Hepatocyte (in vitro differentiated cells): Measurements from ENCODE around the gene CDH5. TPM values are rescaled to one million over a fixed set of nuclear protein-coding genes. Genes with fewer than 3 reads are reported as not detected.

Experiments used
- DNase-seq: peaks from one replicate; pipeline ENCODE4 v3.0.0-alpha.2; 2016; ENCODE audit warnings: low spot score
- H2AFZ ChIP-seq: fragments of 200-600 bp; sonication (generic); 2 replicates; pipeline ENCODE4 v1.6.0; 2016; ENCODE audit warnings: antibody characterized with exemption, mild to moderate bottlenecking
- H3K27ac ChIP-seq: fragments of 200-600 bp; sonication (generic); 2 replicates; pipeline ENCODE4 v1.5.1; 2016; ENCODE audit warnings: mild to moderate bottlenecking
- H3K27me3 ChIP-seq: fragments of 200-600 bp; sonication (generic); 2 replicates; pipeline ENCODE4 v1.6.1; 2016
- H3K36me3 ChIP-seq: fragments of 200-600 bp; sonication (generic); replicated peaks from 2 replicates; pipeline ENCODE4 v1.5.1; 2016; ENCODE audit warnings: low read depth; ENCODE audit not compliant: insufficient read depth
- H3K4me1 ChIP-seq: fragments of 200-600 bp; sonication (generic); 2 replicates; pipeline ENCODE4 v1.5.1; 2016; ENCODE audit warnings: mild to moderate bottlenecking, moderate library complexity; ENCODE audit not compliant: insufficient read depth
- H3K4me2 ChIP-seq: fragments of 200-600 bp; sonication (generic); 2 replicates; pipeline ENCODE4 v1.6.0; 2016
- H3K4me3 ChIP-seq: fragments of 200-600 bp; sonication (generic); 2 replicates; pipeline ENCODE4 v1.5.1; 2016; ENCODE audit warnings: mild to moderate bottlenecking
- H3K79me2 ChIP-seq: fragments of 200-600 bp; sonication (generic); 2 replicates; pipeline ENCODE4 v1.6.0; 2017; ENCODE audit warnings: mild to moderate bottlenecking
- H3K9me2 ChIP-seq: fragments of 200-600 bp; sonication (generic); replicated peaks from 2 replicates; pipeline ENCODE4 v1.6.0; 2017; ENCODE audit warnings: mild to moderate bottlenecking; ENCODE audit not compliant: insufficient read depth
- H3K9me3 ChIP-seq: fragments of 200-600 bp; sonication (generic); 2 replicates; pipeline ENCODE4 v1.5.1; 2016; ENCODE audit warnings: low read depth, mild to moderate bottlenecking
- H4K20me1 ChIP-seq: fragments of 200-600 bp; sonication (generic); 2 replicates; pipeline ENCODE4 v1.6.0; 2016; ENCODE audit warnings: mild to moderate bottlenecking; ENCODE audit not compliant: insufficient read depth, poor library complexity, severe bottlenecking
- CTCF ChIP-seq: fragments of 200-600 bp; sonication (generic); IDR thresholded peaks from 2 replicates; pipeline ENCODE4 v1.5.1; 2016; ENCODE audit warnings: antibody characterized with exemption, mild to moderate bottlenecking; ENCODE audit not compliant: poor library complexity
- EZH2 ChIP-seq: fragments of 200-600 bp; sonication (generic); IDR thresholded peaks from 2 replicates; pipeline ENCODE4 v1.6.1; 2016; ENCODE audit warnings: antibody characterized with exemption, mild to moderate bottlenecking, borderline replicate concordance
- EZH2phosphoT487 ChIP-seq: fragments of 200-600 bp; sonication (generic); IDR thresholded peaks from one replicate; pipeline ENCODE4 v1.6.1; 2018; ENCODE audit warnings: antibody characterized with exemption, mild to moderate bottlenecking, low read depth, moderate library complexity; ENCODE audit not compliant: unreplicated experiment, severe bottlenecking
- WGBS: methylation state at CpG from one replicate; pipeline ENCODE4 v1.1.6; 2016; ENCODE audit warnings: low lambda C conversion rate; ENCODE audit errors: missing lambda C conversion rate; 5-methylcytosine and 5-hydroxymethylcytosine counted together
- polyA plus RNA-seq: library from polyadenylated mRNA; unstranded; fragments of >200 nt; fragmentation: Nextera tagmentation; extraction: Ambion mirVana; gene quantifications from 2 replicates; pipeline ENCODE4 v1.2.1, GENCODE V29; 2016
- total RNA-seq: library from RNA; depleted of rRNA; stranded (reverse); fragments of >200 nt; gene quantifications from 2 replicates; pipeline ENCODE4 v1.2.3, GENCODE V29; 2014

CDH5 gene
- total and polyA plus RNA-seq, 2 experiments from 2014 or later = 0.88 to 2.2 TPM

- Histone ChIP-seq H3K79me2 (no peaks in the 10 kb centered on the region), H3K9me3 (no peaks in the 10 kb centered on the region), H3K27ac (no peak overlapping the region), H2AFZ (no peak overlapping the region), H3K9me2 (no peaks in the 10 kb centered on the region), H3K36me3 (no peaks in the 10 kb centered on the region), H3K4me1 (no peaks in the 10 kb centered on the region), H3K4me3 (no peak overlapping the region), H4K20me1 (no peaks in the 10 kb centered on the region), H3K4me2 (no peak overlapping the region), H3K27me3 (no peaks in the 10 kb centered on the region)
- 91% methylated on average over 13 of the region's 13 CpGs for WGBS
- TF ChIP-seq EZH2phosphoT487 = no peak
- TF ChIP-seq CTCF = no peak
- no peak for TF ChIP-seq EZH2
- no peak for DNase-seq
Measured at GRCh38 chr16:66363211-66363777, 3.2 kb upstream of the CDH5 start.

- Histone ChIP-seq H3K9me2 (no peaks in the 10 kb centered on the region), H3K4me2 (no peak overlapping the region), H3K4me1 (no peaks in the 10 kb centered on the region), H3K27me3 (no peaks in the 10 kb centered on the region), H3K27ac (no peak overlapping the region), H3K79me2 (no peaks in the 10 kb centered on the region), H4K20me1 (no peaks in the 10 kb centered on the region), H3K4me3 (no peak overlapping the region), H2AFZ (no peak overlapping the region), H3K9me3 (no peaks in the 10 kb centered on the region), H3K36me3 (no peaks in the 10 kb centered on the region)
- TF ChIP-seq EZH2phosphoT487 = no peak
- no peak for TF ChIP-seq CTCF
- TF ChIP-seq EZH2 = no peak
- WGBS = 62% methylated on average over 16 of the region's 16 CpGs
- no peak for DNase-seq
Measured at GRCh38 chr16:66364117-66364958, 2.2 kb upstream of the CDH5 start.

GRCh38 chr16:66364959-66365306 is 1.6 kb upstream of the CDH5 start:
- no peak for DNase-seq
- TF ChIP-seq EZH2 = no peak
- no peak for TF ChIP-seq CTCF
- TF ChIP-seq EZH2phosphoT487 = no peak
- no peak overlapping the region for H3K4me3 ChIP-seq
- H3K4me1 ChIP-seq = no peaks in the 10 kb centered on the region
- H3K9me3 ChIP-seq = no peaks in the 10 kb centered on the region
- no peaks in the 10 kb centered on the region for H3K36me3 ChIP-seq
- no peaks in the 10 kb centered on the region for H4K20me1 ChIP-seq
- 50% methylated on average over 2 of the region's 2 CpGs for WGBS
- no peaks in the 10 kb centered on the region for H3K27me3 ChIP-seq
- no peak overlapping the region for H2AFZ ChIP-seq
- no peaks in the 10 kb centered on the region for H3K9me2 ChIP-seq
- H3K27ac ChIP-seq = no peak overlapping the region
- no peak overlapping the region for H3K4me2 ChIP-seq
- H3K79me2 ChIP-seq = no peaks in the 10 kb centered on the region
